Smooth muscle cell of the pulmonary artery (primary cell): ENCODE measurements around the gene MAST3. TPM values are rescaled to one million over a fixed set of nuclear protein-coding genes. Genes with fewer than 3 reads are reported as not detected.

ENCODE experiments used
- total RNA-seq: library from RNA; depleted of rRNA; stranded (reverse); fragments of >200 nt; gene quantifications from 2 replicates; pipeline ENCODE4 v1.2.3, GENCODE V29; 2014

The MAST3 gene
- total RNA-seq: 8.4 and 8.5 TPM in 2 replicates

GRCh38 chr19:18097217-18097992 is at the start of gene MAST3:
MAST3 (plus strand) TSS chr19:18097778; CDS start chr19:18097793, 15 bp downstream.

GRCh38 chr19:18086590-18087138 is 10.9 kb upstream of the MAST3 start, which contains the start of gene IL12RB1:
IL12RB1 (minus strand) TSS chr19:18086934; CDS start chr19:18086823, 111 bp downstream.

GRCh38 chr19:18152817-18153555 is 55.4 kb downstream of the MAST3 start, which contains the start of gene PIK3R2:
PIK3R2 (plus strand) TSS chr19:18153163; CDS start chr19:18155880, 2,717 bp downstream.

GRCh38 chr19:18173572-18174288 is 76.2 kb downstream of the MAST3 start, which contains the start of gene IFI30:
IFI30 (plus strand) TSS chr19:18173813; CDS start chr19:18173842, 29 bp downstream.

GRCh38 chr19:18192673-18193387 is 95.3 kb downstream of the MAST3 start, which contains the start of gene MPV17L2:
MPV17L2 (plus strand) TSS chr19:18193218; CDS start chr19:18193282, 64 bp downstream.

Other genes with a start within 250 kb of the MAST3 start
- gene JAK3, start 249.8 kb upstream of the MAST3 start, total RNA-seq: 7.1 and 8.9 TPM in 2 replicates
- gene RPL18A, start 237.9 kb upstream of the MAST3 start, total RNA-seq: 884 and 1,013 TPM in 2 replicates
- gene SLC5A5, start 225.8 kb upstream of the MAST3 start, total RNA-seq: not detected in 2 replicates
- gene CCDC124, start 164.8 kb upstream of the MAST3 start, total RNA-seq: 31.9 and 36.4 TPM in 2 replicates
- 0.03 TPM in 1 of 2 replicates, not detected in the other for gene KCNN1, start 130.7 kb upstream of the MAST3 start, total RNA-seq
- gene ARRDC2, start 89.6 kb upstream of the MAST3 start, total RNA-seq: 11.0 and 15.1 TPM in 2 replicates
- gene IL12RB1, start 10.8 kb upstream of the MAST3 start, total RNA-seq: 0.33 and 0.36 TPM in 2 replicates
- 32.0 and 55.7 TPM in 2 replicates for gene PIK3R2, start 55.4 kb downstream of the MAST3 start, total RNA-seq
- gene IFI30, start 76.0 kb downstream of the MAST3 start, total RNA-seq: 21.5 and 30.6 TPM in 2 replicates
- gene MPV17L2, start 95.4 kb downstream of the MAST3 start, total RNA-seq: 4.4 and 7.6 TPM in 2 replicates
- gene RAB3A, start 106.3 kb downstream of the MAST3 start, total RNA-seq: 8.6 and 10.4 TPM in 2 replicates
- gene PDE4C, start 128.7 kb downstream of the MAST3 start, total RNA-seq: 4.5 and 21.3 TPM in 2 replicates
- 0.33 and 1.1 TPM in 2 replicates for gene IQCN, start 176.7 kb downstream of the MAST3 start, total RNA-seq
- 146 and 216 TPM in 2 replicates for gene JUND, start 183.8 kb downstream of the MAST3 start, total RNA-seq
- 85.4 and 90.5 TPM in 2 replicates for gene LSM4, start 225.3 kb downstream of the MAST3 start, total RNA-seq
- gene PGPEP1, start 242.8 kb downstream of the MAST3 start, total RNA-seq: 53.4 and 53.7 TPM in 2 replicates